Measurements from ENCODE around the gene TRIM52.

TRIM52 gene

GRCh38 chr5:181224390-181225229 lies 36.3 kb downstream of the TRIM52 start:
- peak overlapping the region; percentile 97 for H3K27ac ChIP-seq
- TF ChIP-seq CTCF (conservative IDR thresholded peaks at IDR 0.05) = no peak

GRCh38 chr5:181223729-181224389 lies 37.1 kb downstream of the TRIM52 start:
- no peak for TF ChIP-seq CTCF (conservative IDR thresholded peaks at IDR 0.05)
- H3K27ac ChIP-seq = peak overlapping the region; percentile 97

- peak within 1 kb of the TSS; percentile 97 for H3K27ac ChIP-seq
- TF ChIP-seq CTCF (conservative IDR thresholded peaks at IDR 0.05) = peak; percentile 30; the same call in 1 of the 2 replicates
These were observed 37.8 kb downstream of the TRIM52 start, which contains the start of gene TRIM41 for GRCh38 chr5:181223058-181223728. TSS of gene TRIM41 (plus strand) at chr5:181223281. CDS start at chr5:181224000, 719 bp downstream.

GRCh38 chr5:181222630-181223057 lies 38.3 kb downstream of the TRIM52 start:
- TF ChIP-seq CTCF (conservative IDR thresholded peaks at IDR 0.05) = no peak
- H3K27ac ChIP-seq = peak overlapping the region; percentile 97

GRCh38 chr5:181221792-181222629 lies 38.9 kb downstream of the TRIM52 start:
- no peak for TF ChIP-seq CTCF (conservative IDR thresholded peaks at IDR 0.05)
- peak overlapping the region; percentile 97 for H3K27ac ChIP-seq

GRCh38 chr5:181221105-181221791 lies 39.7 kb downstream of the TRIM52 start:
- H3K27ac ChIP-seq = peak overlapping the region; percentile 97
- no peak for TF ChIP-seq CTCF (conservative IDR thresholded peaks at IDR 0.05)
